PC-3 (cell line): ENCODE data around the gene EXOC6. TPM values are rescaled to one million over a fixed set of nuclear protein-coding genes. Genes with fewer than 3 reads are reported as not detected.

Experiments
- ATAC-seq: fragments of 200-7000 bp; cut with Tn5 transposase; 2 replicates; pipeline ENCODE4 v1.9.1; 2020; ENCODE audit warnings: mild to moderate bottlenecking, moderate library complexity
- BruUV-seq: library from RNA; stranded (reverse); fragments of 400-500 nt; replicated peaks from 2 replicates; lab custom pipeline; 2021; lab: Mats Ljungman, UMichigan
- CTCF ChIA-PET: fragments of 300-600 bp; sonication (Branson Sonifier 250); formaldehyde crosslinking; loops from one replicate; lab custom pipeline; 2022; ENCODE audit warnings: antibody characterized with exemption; lab: Charles Lee
- POLR2A ChIA-PET: fragments of 300-600 bp; sonication (Branson Sonifier 250); formaldehyde crosslinking; loops from one replicate; lab custom pipeline; 2022; ENCODE audit warnings: antibody characterized with exemption; ENCODE audit not compliant: unreplicated experiment; lab: Charles Lee
- DNase-seq: peaks from one replicate; pipeline ENCODE4 v3.0.0-alpha.2; 2015
- H2AFZ ChIP-seq: fragments of 300-600 bp; sonication (generic); 2 replicates; pipeline ENCODE4 v1.6.0; 2016; ENCODE audit warnings: antibody characterized with exemption, low read length
- H3F3A ChIP-seq: fragments of 300-600 bp; sonication (generic); one replicate; pipeline ENCODE4 v1.6.0; 2017; ENCODE audit warnings: antibody characterized with exemption, low read length, control low read depth, mild to moderate bottlenecking; ENCODE audit not compliant: unreplicated experiment
- H3K27ac ChIP-seq: fragments of 300-600 bp; sonication (generic); 2 replicates; pipeline ENCODE4 v1.5.1; 2016; ENCODE audit warnings: mild to moderate bottlenecking, low read length
- H3K27me3 ChIP-seq: fragments of 300-600 bp; sonication (generic); 2 replicates; pipeline ENCODE4 v1.6.1; 2016; ENCODE audit warnings: low read length, mixed read lengths
- H3K36me3 ChIP-seq: fragments of 300-600 bp; sonication (generic); 2 replicates; pipeline ENCODE4 v1.6.1; 2016; ENCODE audit warnings: low read depth, mixed run types, low read length, mixed read lengths
- H3K4me1 ChIP-seq: fragments of 300-600 bp; sonication (generic); 2 replicates; pipeline ENCODE4 v1.5.1; 2016; ENCODE audit warnings: low read length; ENCODE audit not compliant: insufficient read depth
- H3K4me2 ChIP-seq: fragments of 300-600 bp; sonication (generic); 2 replicates; pipeline ENCODE4 v1.6.0; 2016; ENCODE audit warnings: low read length
- H3K4me3 ChIP-seq: fragments of 300-600 bp; sonication (generic); 2 replicates; pipeline ENCODE4 v1.5.1; 2016; ENCODE audit warnings: mild to moderate bottlenecking, low read length, mixed read lengths
- H3K79me2 ChIP-seq: fragments of 300-600 bp; sonication (generic); 2 replicates; pipeline ENCODE4 v1.6.1; 2017; ENCODE audit warnings: low read length, mixed read lengths
- H3K9ac ChIP-seq: fragments of 300-600 bp; sonication (generic); 2 replicates; pipeline ENCODE4 v1.6.0; 2016; ENCODE audit warnings: mild to moderate bottlenecking, low read length
- H3K9me2 ChIP-seq: fragments of 300-600 bp; sonication (generic); replicated peaks from 2 replicates; pipeline ENCODE4 v1.6.1; 2016; ENCODE audit warnings: mixed run types, low read length, mixed read lengths
- H3K9me3 ChIP-seq: fragments of 300-600 bp; sonication (generic); 2 replicates; pipeline ENCODE4 v1.6.1; 2016; ENCODE audit warnings: low read length, mixed read lengths
- H4K20me1 ChIP-seq: fragments of 300-600 bp; sonication (generic); 2 replicates; pipeline ENCODE4 v1.6.1; 2016; ENCODE audit warnings: low read length, mixed read lengths
- EZH2 ChIP-seq: fragments of 300-600 bp; sonication (generic); IDR thresholded peaks from one replicate; pipeline ENCODE4 v1.6.1; 2017; ENCODE audit warnings: antibody characterized with exemption, mild to moderate bottlenecking, low read length; ENCODE audit not compliant: unreplicated experiment
- EZH2phosphoT487 ChIP-seq: fragments of 300-600 bp; sonication (generic); IDR thresholded peaks from 2 replicates; pipeline ENCODE4 v1.6.1; 2018; ENCODE audit warnings: mild to moderate bottlenecking, antibody characterized with exemption, low read length, borderline replicate concordance
- intact Hi-C: fragments of 100-400 bp; cut with micrococcal nuclease; formaldehyde crosslinking; loops from 2 replicates; pipeline ENCODE4 v1.9.0; 2023
- total RNA-seq: library from RNA; depleted of rRNA; stranded (reverse); fragments of >200 nt; gene quantifications from 2 replicates; pipeline ENCODE4 v1.2.3, GENCODE V29; 2014
- TF ChIP-seq, protein P1 (sequence below): fragments of 300-600 bp; sonication (generic); conservative IDR thresholded peaks from 2 replicates; pipeline ENCODE4 v1.5.1; 2017; ENCODE audit warnings: antibody characterized with exemption, low read depth, mild to moderate bottlenecking, low read length

Gene EXOC6
- total RNA-seq, 1 experiment from 2014 or later: 5.7 TPM

DNA sequence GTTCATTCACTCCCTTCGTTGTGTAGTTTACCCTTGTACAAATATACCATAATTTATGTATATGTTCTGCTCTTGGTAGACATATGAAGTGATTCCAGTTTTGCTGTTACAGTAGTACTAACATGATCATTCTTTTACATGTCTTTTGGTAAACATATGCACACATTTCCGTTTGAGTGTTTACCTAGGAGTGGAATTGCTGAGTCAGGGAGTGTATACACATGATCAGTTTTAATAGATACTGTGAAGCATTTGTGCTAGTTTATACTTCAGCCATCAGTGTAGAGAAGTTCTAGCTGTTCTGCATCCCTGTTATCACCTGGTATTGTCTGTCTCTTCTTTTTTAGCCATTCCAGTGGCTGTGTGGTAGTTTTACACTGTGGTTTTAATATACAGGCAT, 177.8 kb downstream of the EXOC6 start:
- BruUV-seq: no TSS peak
- H2AFZ ChIP-seq: no peak overlapping the region
- ChIA-PET POLR2A (no interaction called here), CTCF (no interaction called here)
- H3F3A ChIP-seq: no peaks in the 10 kb centered on the region
- no peaks in the 10 kb centered on the region for H3K27me3 ChIP-seq
- H3K4me2 ChIP-seq: no peak overlapping the region
- H3K79me2 ChIP-seq: no peaks in the 10 kb centered on the region
- intact Hi-C loops: no loop called here
- no peak overlapping the region for H3K4me3 ChIP-seq
- peak; percentile 56 for ATAC-seq
- no peak overlapping the region for H3K9ac ChIP-seq
- no peak overlapping the region for H3K27ac ChIP-seq
- H3K9me3 ChIP-seq: no peaks in the 10 kb centered on the region
- peaks cover 32% of the 10 kb centered on the region for H3K4me1 ChIP-seq
- TF ChIP-seq EZH2 (no peak), EZH2phosphoT487 (no peak)
- TF ChIP-seq, protein P1, sequence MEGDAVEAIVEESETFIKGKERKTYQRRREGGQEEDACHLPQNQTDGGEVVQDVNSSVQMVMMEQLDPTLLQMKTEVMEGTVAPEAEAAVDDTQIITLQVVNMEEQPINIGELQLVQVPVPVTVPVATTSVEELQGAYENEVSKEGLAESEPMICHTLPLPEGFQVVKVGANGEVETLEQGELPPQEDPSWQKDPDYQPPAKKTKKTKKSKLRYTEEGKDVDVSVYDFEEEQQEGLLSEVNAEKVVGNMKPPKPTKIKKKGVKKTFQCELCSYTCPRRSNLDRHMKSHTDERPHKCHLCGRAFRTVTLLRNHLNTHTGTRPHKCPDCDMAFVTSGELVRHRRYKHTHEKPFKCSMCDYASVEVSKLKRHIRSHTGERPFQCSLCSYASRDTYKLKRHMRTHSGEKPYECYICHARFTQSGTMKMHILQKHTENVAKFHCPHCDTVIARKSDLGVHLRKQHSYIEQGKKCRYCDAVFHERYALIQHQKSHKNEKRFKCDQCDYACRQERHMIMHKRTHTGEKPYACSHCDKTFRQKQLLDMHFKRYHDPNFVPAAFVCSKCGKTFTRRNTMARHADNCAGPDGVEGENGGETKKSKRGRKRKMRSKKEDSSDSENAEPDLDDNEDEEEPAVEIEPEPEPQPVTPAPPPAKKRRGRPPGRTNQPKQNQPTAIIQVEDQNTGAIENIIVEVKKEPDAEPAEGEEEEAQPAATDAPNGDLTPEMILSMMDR: no peak
- H3K36me3 ChIP-seq: no peaks in the 10 kb centered on the region
- peak; percentile 56 for DNase-seq
- H3K9me2 ChIP-seq: no peaks in the 10 kb centered on the region
- H4K20me1 ChIP-seq: no peaks in the 10 kb centered on the region

DNA sequence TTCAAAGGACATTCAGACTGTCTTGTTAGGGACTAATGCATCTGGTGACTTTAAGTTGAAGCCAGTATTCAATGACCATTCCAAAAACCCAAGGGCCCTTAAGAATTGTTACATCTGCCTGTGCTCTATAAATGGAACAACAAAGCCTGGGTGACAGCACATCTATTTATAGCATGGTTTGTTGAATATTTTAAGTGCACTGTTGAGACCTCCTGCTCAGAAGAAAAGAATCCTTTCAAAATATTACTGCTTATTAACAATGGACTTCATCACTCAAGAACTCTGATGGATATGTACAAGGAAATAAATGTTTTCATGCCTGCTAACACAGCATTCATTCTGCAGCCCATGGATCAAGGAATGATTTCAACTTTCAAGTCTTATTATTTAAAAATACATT, 179.2 kb downstream of the EXOC6 start:
- H3K36me3 ChIP-seq: no peaks in the 10 kb centered on the region
- no peaks in the 10 kb centered on the region for H3K9me3 ChIP-seq
- ChIA-PET POLR2A (no interaction called here), CTCF (no interaction called here)
- H3K27ac ChIP-seq: no peak overlapping the region
- H3K9me2 ChIP-seq: no peaks in the 10 kb centered on the region
- H3K9ac ChIP-seq: no peak overlapping the region
- BruUV-seq: no TSS peak
- H3K79me2 ChIP-seq: no peaks in the 10 kb centered on the region
- H3F3A ChIP-seq: no peaks in the 10 kb centered on the region
- H4K20me1 ChIP-seq: no peaks in the 10 kb centered on the region
- peaks cover 32% of the 10 kb centered on the region for H3K4me1 ChIP-seq
- intact Hi-C loops: no loop called here
- TF ChIP-seq EZH2phosphoT487 (no peak), EZH2 (no peak)
- TF ChIP-seq, protein P1: no peak
- H3K27me3 ChIP-seq: no peaks in the 10 kb centered on the region
- H3K4me3 ChIP-seq: no peak overlapping the region
- no peak for DNase-seq
- no peak for ATAC-seq
- H2AFZ ChIP-seq: no peak overlapping the region
- H3K4me2 ChIP-seq: no peak overlapping the region

DNA sequence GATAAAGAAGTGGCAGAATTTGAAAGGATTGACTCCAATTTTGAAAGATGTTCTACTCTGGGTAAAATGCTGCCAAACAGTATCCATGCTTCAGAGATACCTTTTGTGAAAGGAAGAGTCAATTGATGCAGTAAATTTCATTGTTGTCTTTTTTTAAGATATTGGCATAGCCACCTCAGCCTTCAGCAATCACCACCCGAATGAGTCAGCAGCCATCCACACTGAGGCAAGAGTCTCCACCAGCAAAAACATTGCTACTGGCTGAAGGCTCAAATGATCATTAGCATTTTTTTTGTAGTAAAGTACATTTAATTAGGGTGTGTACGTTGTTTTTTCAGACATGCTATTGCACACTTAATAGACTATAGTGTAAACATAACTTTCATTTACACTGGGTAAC, 180.6 kb downstream of the EXOC6 start:
- H3K9ac ChIP-seq: no peak overlapping the region
- ATAC-seq (peak; percentile 85), DNase-seq (peak; percentile 65)
- peaks cover 32% of the 10 kb centered on the region for H3K4me1 ChIP-seq
- no peaks in the 10 kb centered on the region for H3K79me2 ChIP-seq
- TF ChIP-seq, protein P1: no peak
- TF ChIP-seq EZH2phosphoT487 (no peak), EZH2 (no peak)
- H3K9me3 ChIP-seq: no peaks in the 10 kb centered on the region
- no peaks in the 10 kb centered on the region for H3F3A ChIP-seq
- H3K27ac ChIP-seq: no peak overlapping the region
- no peaks in the 10 kb centered on the region for H3K36me3 ChIP-seq
- BruUV-seq: no TSS peak
- intact Hi-C loops: no loop called here
- ChIA-PET CTCF (no interaction called here), POLR2A (no interaction called here)
- no peaks in the 10 kb centered on the region for H4K20me1 ChIP-seq
- H3K27me3 ChIP-seq: no peaks in the 10 kb centered on the region
- 0 out of 2 replicates have a peak overlapping the region, but pooled peaks have one; percentile 40 for H3K4me2 ChIP-seq
- no peak overlapping the region for H2AFZ ChIP-seq
- H3K4me3 ChIP-seq: no peak overlapping the region
- no peaks in the 10 kb centered on the region for H3K9me2 ChIP-seq
